ENCODE data around the gene TUBGCP2. TPM values are rescaled to one million over a fixed set of nuclear protein-coding genes. Genes with fewer than 3 reads are reported as not detected.

Gene TUBGCP2
- total and polyA plus RNA-seq, 12 donors = 31.5 to 77.6 (median 37.3) TPM

Small RNAs within 50 kb of the gene (microRNA-seq; reads per million reads assigned to microRNA genes)
- gene MIR202 = 2.0 to 3.0 reads per million in 2 donors

Other genes with a start within 250 kb of the TUBGCP2 start
- under 1 TPM in 5 of 10 donors, not detected in 5; 0.09 to 0.21 (median 0.11) TPM for gene ADGRA1, start 220.9 kb downstream of the TUBGCP2 start, total RNA-seq
- gene ADGRA1, start 220.9 kb downstream of the TUBGCP2 start, polyA plus RNA-seq = under 1 TPM in 1 of 2 donors, not detected in 1; under 0.01 TPM
- under 1 TPM in 8 of 10 donors, not detected in 2; 0.04 to 0.88 (median 0.20) TPM for gene KNDC1, start 148.7 kb downstream of the TUBGCP2 start, total RNA-seq
- gene KNDC1, start 148.7 kb downstream of the TUBGCP2 start, polyA plus RNA-seq = under 1 TPM in 1 of 2 donors, not detected in 1; 0.07 TPM
- not detected for gene UTF1, start 78.7 kb downstream of the TUBGCP2 start, total RNA-seq
- not detected for gene UTF1, start 78.7 kb downstream of the TUBGCP2 start, polyA plus RNA-seq
- gene VENTX, start 71.0 kb downstream of the TUBGCP2 start, total RNA-seq = 1 to 10 TPM in 1 of 10 donors, under 1 TPM in 8, not detected in 1; 0.19 to 1.5 (median 0.42) TPM
- gene VENTX, start 71.0 kb downstream of the TUBGCP2 start, polyA plus RNA-seq = 1 to 10 TPM in 1 of 2 donors, under 1 TPM in 1; 0.83 to 1.3 TPM
- 1 to 10 TPM; 1.1 to 6.5 (median 1.7) TPM for gene ADAM8, start 32.0 kb downstream of the TUBGCP2 start, total RNA-seq
- gene ADAM8, start 32.0 kb downstream of the TUBGCP2 start, polyA plus RNA-seq = 1 to 10 TPM in 1 of 2 donors, under 1 TPM in 1; 0.88 to 1.4 TPM
- gene ZNF511, start within 50 bp of the TUBGCP2 start, total RNA-seq = 10 to 100 TPM; 30.6 to 54.6 (median 43.5) TPM
- 100 to 1,000 TPM in 1 of 2 donors, 10 to 100 TPM in 1; 38.7 to 129 TPM for gene ZNF511, start within 50 bp of the TUBGCP2 start, polyA plus RNA-seq
- under 1 TPM in 1 of 10 donors, not detected in 9; 0.77 TPM for gene CALY, start 28.0 kb upstream of the TUBGCP2 start, total RNA-seq
- gene CALY, start 28.0 kb upstream of the TUBGCP2 start, polyA plus RNA-seq = under 1 TPM in 1 of 2 donors, not detected in 1; 0.09 TPM
- not detected for gene PRAP1, start 38.5 kb upstream of the TUBGCP2 start, total RNA-seq
- not detected for gene PRAP1, start 38.5 kb upstream of the TUBGCP2 start, polyA plus RNA-seq
- gene FUOM, start 49.1 kb upstream of the TUBGCP2 start, total RNA-seq = 10 to 100 TPM in 2 of 10 donors, 1 to 10 TPM in 8; 2.0 to 13.5 (median 5.1) TPM
- 10 to 100 TPM; 16.5 to 17.0 TPM for gene FUOM, start 49.1 kb upstream of the TUBGCP2 start, polyA plus RNA-seq
- gene ECHS1, start 64.5 kb upstream of the TUBGCP2 start, total RNA-seq = 100 to 1,000 TPM; 180 to 275 (median 225) TPM
- 100 to 1,000 TPM; 117 to 124 TPM for gene ECHS1, start 64.5 kb upstream of the TUBGCP2 start, polyA plus RNA-seq
- gene PAOX, start 70.4 kb upstream of the TUBGCP2 start, total RNA-seq = 1 to 10 TPM; 1.5 to 4.4 (median 2.5) TPM
- 1 to 10 TPM; 3.8 to 4.1 TPM for gene PAOX, start 70.4 kb upstream of the TUBGCP2 start, polyA plus RNA-seq
- gene MTG1, start 85.3 kb upstream of the TUBGCP2 start, total RNA-seq = 10 to 100 TPM; 17.4 to 28.0 (median 22.1) TPM
- 10 to 100 TPM; 34.2 to 36.2 TPM for gene MTG1, start 85.3 kb upstream of the TUBGCP2 start, polyA plus RNA-seq
- under 1 TPM in 1 of 10 donors, not detected in 9; 0.09 TPM for gene SPRN, start 115.8 kb upstream of the TUBGCP2 start, total RNA-seq
- under 1 TPM; 0.07 to 0.22 TPM for gene SPRN, start 115.8 kb upstream of the TUBGCP2 start, polyA plus RNA-seq
- 1 to 10 TPM in 1 of 10 donors, under 1 TPM in 9; 0.15 to 1.5 (median 0.58) TPM for gene SCART1, start 145.1 kb upstream of the TUBGCP2 start, total RNA-seq
- gene SCART1, start 145.1 kb upstream of the TUBGCP2 start, polyA plus RNA-seq = under 1 TPM; 0.17 to 0.66 TPM
- 1 to 10 TPM in 5 of 10 donors, under 1 TPM in 3, not detected in 2; 0.47 to 2.0 (median 1.2) TPM for gene CYP2E1, start 218.5 kb upstream of the TUBGCP2 start, total RNA-seq
- gene CYP2E1, start 218.5 kb upstream of the TUBGCP2 start, polyA plus RNA-seq = under 1 TPM; 0.49 to 0.80 TPM